Keratinocyte (primary cell): ENCODE results near the gene RPL38. TPM values are rescaled to one million over a fixed set of nuclear protein-coding genes. Genes with fewer than 3 reads are reported as not detected.

Experiments used
- DNase-seq: peaks from one replicate; pipeline ENCODE4 v3.0.0-alpha.2; 2011; ENCODE audit warnings: low read depth, missing footprints, low spot score
- FAIRE-seq: peaks from 2 replicates; lab custom pipeline; 2011; peaks lifted over from hg19 to GRCh38; lab: Jason Lieb, UNC
- H2AFZ ChIP-seq: 2 replicates; pipeline ENCODE4 v1.6.0; 2012; ENCODE audit warnings: low read length, control low read depth, inconsistent platforms; ENCODE audit not compliant: control insufficient read depth
- H3K27ac ChIP-seq: 2 replicates; pipeline ENCODE4 v1.5.1; 2011; ENCODE audit warnings: low read length; ENCODE audit not compliant: control insufficient read depth, insufficient read depth
- H3K27me3 ChIP-seq: 3 replicates; pipeline ENCODE4 v1.6.0; 2011; ENCODE audit warnings: low read length; ENCODE audit not compliant: control insufficient read depth, insufficient read depth; ENCODE audit errors: extremely low read depth
- H3K36me3 ChIP-seq, 2 experiments: 2 replicates in 1 of 2; 3 replicates in 1 of 2; pipeline ENCODE4 v1.5.1; 2011; ENCODE audit warnings: low read length in 2 of 2, mild to moderate bottlenecking in 1 of 2; ENCODE audit not compliant: control insufficient read depth in 2 of 2, insufficient read depth in 2 of 2; ENCODE audit errors: extremely low read depth in 1 of 2
- H3K4me1 ChIP-seq: 3 replicates; pipeline ENCODE4 v1.5.1; 2011; ENCODE audit warnings: low read length; ENCODE audit not compliant: control insufficient read depth, insufficient read depth; ENCODE audit errors: extremely low read depth
- H3K4me2 ChIP-seq: 3 replicates; pipeline ENCODE4 v1.6.0; 2011; ENCODE audit warnings: low read depth, low read length; ENCODE audit not compliant: control insufficient read depth, insufficient read depth; ENCODE audit errors: extremely low read depth
- H3K4me3 ChIP-seq, 3 experiments: fragments of 200-600 bp in 1 of 3; sonication (generic) in 1 of 3; 2 replicates in 2 of 3; 3 replicates in 1 of 3; pipeline ENCODE4 v1.5.1; 2011 to 2016; ENCODE audit warnings: low read length in 3 of 3, mild to moderate bottlenecking in 3 of 3, control low read depth in 2 of 3, inconsistent platforms in 1 of 3, low read depth in 1 of 3, mixed read lengths in 1 of 3, mixed run types in 1 of 3, moderate library complexity in 1 of 3; ENCODE audit not compliant: control insufficient read depth in 2 of 3, insufficient read depth in 2 of 3; ENCODE audit errors: extremely low read depth in 1 of 3
- H3K79me2 ChIP-seq: 2 replicates; pipeline ENCODE4 v1.6.0; 2012; ENCODE audit warnings: low read length; ENCODE audit not compliant: control insufficient read depth, insufficient read depth
- H3K9ac ChIP-seq: 3 replicates; pipeline ENCODE4 v1.6.0; 2011; ENCODE audit warnings: low read length; ENCODE audit not compliant: control insufficient read depth, insufficient read depth; ENCODE audit errors: extremely low read depth
- H3K9me1 ChIP-seq: 3 replicates; pipeline ENCODE4 v1.6.0; 2011; ENCODE audit warnings: low read length; ENCODE audit not compliant: control insufficient read depth, insufficient read depth; ENCODE audit errors: extremely low read depth
- H3K9me3 ChIP-seq: 2 replicates; pipeline ENCODE4 v1.5.1; 2012; ENCODE audit warnings: low read depth, low read length; ENCODE audit not compliant: control insufficient read depth
- H4K20me1 ChIP-seq: 3 replicates; pipeline ENCODE4 v1.6.0; 2011; ENCODE audit warnings: low read length; ENCODE audit not compliant: control insufficient read depth, insufficient read depth; ENCODE audit errors: extremely low read depth
- EZH2 ChIP-seq: IDR thresholded peaks from one replicate; pipeline ENCODE4 v1.6.1; 2012; ENCODE audit warnings: inconsistent platforms, mild to moderate bottlenecking, low read length, moderate library complexity
- dilution Hi-C: fragments of 300-500 bp; cut with MboI; formaldehyde crosslinking; loops from one replicate; pipeline ENCODE4 v1.7.0; 2020; ENCODE audit warnings: low sequenced_read_pairs; ENCODE audit not compliant: extremely low pct_ligation_motif_present
- polyA plus RNA-seq, 5 experiments: library from polyadenylated mRNA; depleted of rRNA in 3 of 5; stranded (reverse) in 3 of 5; stranded (forward) in 1 of 5; unstranded in 1 of 5; fragments of >200 nt; gene quantifications; 1 replicate in 1 of 5; 2 replicates in 3 of 5; 3 replicates in 1 of 5; pipeline versions ENCODE4 v1.2.1 to v1.2.3, GENCODE V29; 2011 to 2012; ENCODE audit warnings: missing spikeins in 2 of 5, low read depth in 1 of 5, low replicate concordance in 1 of 5
- TF ChIP-seq, protein P1 (sequence below), 3 experiments: IDR thresholded peaks in 1 of 3; conservative IDR thresholded peaks in 1 of 3; optimal IDR thresholded peaks in 1 of 3; 2 replicates in 2 of 3; 3 replicates in 1 of 3; pipeline versions ENCODE3 to v1.5.1; 2011; ENCODE audit warnings: low read length in 3 of 3, mild to moderate bottlenecking in 3 of 3, moderate library complexity in 2 of 3, control low read depth in 1 of 3, inconsistent platforms in 1 of 3; ENCODE audit not compliant: insufficient read depth in 2 of 3; ENCODE audit errors: extremely low read depth in 1 of 3

RPL38 gene
- polyA plus RNA-seq, 1 donor (not counting 4 experiments of a cell fraction or from before 2014, with no cell fraction given) = 1,779 TPM

DNA sequence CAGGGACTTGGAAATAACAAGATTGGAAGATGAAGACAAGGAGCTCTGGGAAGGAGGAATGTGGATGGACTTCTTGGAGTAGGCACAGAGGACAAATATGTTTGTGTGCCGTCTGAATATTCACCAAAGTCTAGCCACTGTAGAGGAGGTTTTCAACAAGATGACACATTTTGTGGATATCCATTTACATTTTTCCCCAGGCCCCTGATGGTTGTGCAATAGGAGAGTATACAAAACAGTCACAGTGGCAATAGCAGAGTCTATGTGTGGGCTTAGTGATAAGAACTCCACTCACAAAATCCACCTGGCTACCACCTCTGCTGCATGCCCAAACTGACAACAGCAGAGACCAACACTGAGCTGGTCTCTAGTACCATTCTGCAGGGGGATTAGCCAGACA is 32.6 kb upstream of the RPL38 start:
- dilution Hi-C loops = no loop called here
- Histone ChIP-seq H4K20me1 (no peaks in the 10 kb centered on the region), H3K9me3 (no peaks in the 10 kb centered on the region), H2AFZ (no peak overlapping the region), H3K27ac (no peak overlapping the region), H3K9me1 (no peaks in the 10 kb centered on the region), H3K9ac (no peak overlapping the region), H3K36me3 (no peaks in the 10 kb centered on the region), H3K4me2 (no peak overlapping the region), H3K79me2 (no peaks in the 10 kb centered on the region), H3K4me3 (no peak overlapping the region), H3K27me3 (peaks cover 5% of the 10 kb centered on the region), H3K4me1 (no peaks in the 10 kb centered on the region)
- TF ChIP-seq, protein P1, sequence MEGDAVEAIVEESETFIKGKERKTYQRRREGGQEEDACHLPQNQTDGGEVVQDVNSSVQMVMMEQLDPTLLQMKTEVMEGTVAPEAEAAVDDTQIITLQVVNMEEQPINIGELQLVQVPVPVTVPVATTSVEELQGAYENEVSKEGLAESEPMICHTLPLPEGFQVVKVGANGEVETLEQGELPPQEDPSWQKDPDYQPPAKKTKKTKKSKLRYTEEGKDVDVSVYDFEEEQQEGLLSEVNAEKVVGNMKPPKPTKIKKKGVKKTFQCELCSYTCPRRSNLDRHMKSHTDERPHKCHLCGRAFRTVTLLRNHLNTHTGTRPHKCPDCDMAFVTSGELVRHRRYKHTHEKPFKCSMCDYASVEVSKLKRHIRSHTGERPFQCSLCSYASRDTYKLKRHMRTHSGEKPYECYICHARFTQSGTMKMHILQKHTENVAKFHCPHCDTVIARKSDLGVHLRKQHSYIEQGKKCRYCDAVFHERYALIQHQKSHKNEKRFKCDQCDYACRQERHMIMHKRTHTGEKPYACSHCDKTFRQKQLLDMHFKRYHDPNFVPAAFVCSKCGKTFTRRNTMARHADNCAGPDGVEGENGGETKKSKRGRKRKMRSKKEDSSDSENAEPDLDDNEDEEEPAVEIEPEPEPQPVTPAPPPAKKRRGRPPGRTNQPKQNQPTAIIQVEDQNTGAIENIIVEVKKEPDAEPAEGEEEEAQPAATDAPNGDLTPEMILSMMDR (optimal IDR thresholded peaks at IDR 0.05 in 1 of 3, IDR thresholded peaks at IDR 0.05 in 1 of 3, conservative IDR thresholded peaks at IDR 0.05 in 1 of 3; ENCODE audit: extremely low read depth in 1 of 3, insufficient read depth in 2 of 3, low read length in 3 of 3) = no peak
- TF ChIP-seq EZH2 = no peak
- DNase-seq = no peak
- no peak for FAIRE-seq

DNA sequence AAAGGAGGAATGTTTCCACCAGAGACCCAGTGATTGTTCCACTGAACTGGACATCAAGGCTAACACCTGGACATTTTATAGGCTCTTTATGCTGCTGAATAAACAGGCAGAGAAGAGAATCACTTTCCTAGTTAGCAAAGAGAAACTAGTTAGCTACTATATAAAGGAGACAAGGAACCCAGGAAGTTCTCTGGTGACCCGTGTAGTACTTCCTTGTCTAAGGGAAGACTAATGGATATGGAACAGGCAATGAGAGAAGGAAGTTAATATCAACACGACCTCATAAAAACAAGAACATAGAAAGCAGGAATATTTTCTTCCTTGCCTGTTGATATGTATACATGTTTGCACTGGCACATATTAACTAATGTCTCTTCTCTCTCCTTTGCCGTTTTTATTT is 30.8 kb upstream of the RPL38 start:
- TF ChIP-seq, protein P1 (optimal IDR thresholded peaks at IDR 0.05 in 1 of 3, IDR thresholded peaks at IDR 0.05 in 1 of 3, conservative IDR thresholded peaks at IDR 0.05 in 1 of 3; ENCODE audit: extremely low read depth in 1 of 3, insufficient read depth in 2 of 3, low read length in 3 of 3) = no peak
- TF ChIP-seq EZH2 = no peak
- no peaks in the 10 kb centered on the region for H3K4me1 ChIP-seq

More for the DNA sequence above, 30.8 kb upstream of the RPL38 start:
- Histone ChIP-seq H2AFZ (no peak overlapping the region), H3K4me2 (no peak overlapping the region), H3K79me2 (no peaks in the 10 kb centered on the region), H3K9ac (no peak overlapping the region), H4K20me1 (no peaks in the 10 kb centered on the region), H3K27me3 (peaks cover 5% of the 10 kb centered on the region), H3K4me3 (no peak overlapping the region), H3K36me3 (no peaks in the 10 kb centered on the region), H3K9me1 (no peaks in the 10 kb centered on the region), H3K27ac (no peak overlapping the region), H3K9me3 (no peaks in the 10 kb centered on the region)
- no peak for DNase-seq
- dilution Hi-C loops = no loop called here
- no peak for FAIRE-seq
